AG04449 (cell line): ENCODE data around the gene PHYHIPL.

ENCODE experiments used
- CTCF ChIA-PET: fragments of 350-600 bp; formaldehyde crosslinking; extraction: SDS; loops from one replicate; lab custom pipeline; 2021; ENCODE audit warnings: antibody characterized with exemption; lab: Yijun Ruan, JAX
- POLR2A ChIA-PET: fragments of 400-600, 350-600 bp; formaldehyde crosslinking; extraction: SDS; loops from one replicate; lab custom pipeline; 2020; ENCODE audit warnings: antibody characterized with exemption, inconsistent platforms; lab: Yijun Ruan, JAX
- DNase-seq: peaks from one replicate; pipeline ENCODE4 v3.0.0-alpha.2; 2010; ENCODE audit warnings: low read depth, low spot score
- H3K4me3 ChIP-seq: 2 replicates; pipeline ENCODE4 v1.5.1; 2011; ENCODE audit warnings: low read depth, mild to moderate bottlenecking, control low read depth, low read length
- TF ChIP-seq, protein P1 (sequence below): IDR thresholded peaks from one replicate; pipeline ENCODE4 v1.5.1; 2011; ENCODE audit warnings: mild to moderate bottlenecking, moderate library complexity, low read length, control low read depth, inconsistent platforms; ENCODE audit not compliant: insufficient read depth; ENCODE audit errors: missing control alignments

PHYHIPL gene

DNA sequence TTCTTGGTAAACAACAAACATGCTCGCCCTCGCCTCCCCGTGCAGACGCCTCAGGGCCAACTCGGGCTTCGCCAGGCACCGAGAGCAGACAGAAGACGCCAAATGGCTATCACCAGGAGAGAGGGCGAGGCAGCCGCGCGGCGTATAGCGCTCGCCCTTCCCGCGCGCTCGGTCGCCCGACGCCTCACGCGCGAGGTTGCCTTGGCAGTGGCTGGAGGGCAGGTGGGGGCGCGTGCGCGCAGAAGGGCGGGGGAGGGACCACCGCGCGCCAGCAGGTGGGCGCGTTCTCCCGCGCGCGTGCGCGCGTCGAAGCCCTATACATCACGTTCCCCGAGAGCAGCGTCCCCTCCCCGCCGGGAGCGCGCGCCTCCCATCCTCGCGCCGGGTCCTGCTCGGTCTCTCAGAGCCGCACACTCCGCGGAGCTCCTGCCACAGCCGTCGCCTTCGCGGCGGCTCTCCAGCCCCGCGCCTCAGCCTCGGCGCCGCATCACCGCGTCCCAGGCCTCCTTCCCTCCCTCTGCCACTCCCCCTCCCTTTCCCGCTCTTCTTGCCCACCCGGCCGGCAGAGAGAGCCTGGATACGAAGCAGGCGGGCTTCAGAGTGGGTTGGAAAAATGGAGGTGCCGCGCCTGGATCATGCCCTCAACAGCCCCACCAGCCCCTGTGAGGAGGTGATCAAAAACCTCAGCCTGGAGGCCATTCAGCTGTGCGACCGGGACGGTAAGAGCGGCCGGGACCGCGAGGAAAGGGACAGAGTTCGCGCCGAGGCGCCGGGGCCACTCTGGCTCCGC is at the start of gene PHYHIPL:
Gene PHYHIPL (plus strand): TSS at position 403 of the 790 bp plus-strand sequence. CDS start 211 bp downstream, at position 614.
- ChIA-PET CTCF (no interaction called here), POLR2A (no interaction called here)
- no peak for DNase-seq
- H3K4me3 ChIP-seq = no peak within 1 kb of the TSS
- TF ChIP-seq, protein P1, sequence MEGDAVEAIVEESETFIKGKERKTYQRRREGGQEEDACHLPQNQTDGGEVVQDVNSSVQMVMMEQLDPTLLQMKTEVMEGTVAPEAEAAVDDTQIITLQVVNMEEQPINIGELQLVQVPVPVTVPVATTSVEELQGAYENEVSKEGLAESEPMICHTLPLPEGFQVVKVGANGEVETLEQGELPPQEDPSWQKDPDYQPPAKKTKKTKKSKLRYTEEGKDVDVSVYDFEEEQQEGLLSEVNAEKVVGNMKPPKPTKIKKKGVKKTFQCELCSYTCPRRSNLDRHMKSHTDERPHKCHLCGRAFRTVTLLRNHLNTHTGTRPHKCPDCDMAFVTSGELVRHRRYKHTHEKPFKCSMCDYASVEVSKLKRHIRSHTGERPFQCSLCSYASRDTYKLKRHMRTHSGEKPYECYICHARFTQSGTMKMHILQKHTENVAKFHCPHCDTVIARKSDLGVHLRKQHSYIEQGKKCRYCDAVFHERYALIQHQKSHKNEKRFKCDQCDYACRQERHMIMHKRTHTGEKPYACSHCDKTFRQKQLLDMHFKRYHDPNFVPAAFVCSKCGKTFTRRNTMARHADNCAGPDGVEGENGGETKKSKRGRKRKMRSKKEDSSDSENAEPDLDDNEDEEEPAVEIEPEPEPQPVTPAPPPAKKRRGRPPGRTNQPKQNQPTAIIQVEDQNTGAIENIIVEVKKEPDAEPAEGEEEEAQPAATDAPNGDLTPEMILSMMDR = no peak

DNA sequence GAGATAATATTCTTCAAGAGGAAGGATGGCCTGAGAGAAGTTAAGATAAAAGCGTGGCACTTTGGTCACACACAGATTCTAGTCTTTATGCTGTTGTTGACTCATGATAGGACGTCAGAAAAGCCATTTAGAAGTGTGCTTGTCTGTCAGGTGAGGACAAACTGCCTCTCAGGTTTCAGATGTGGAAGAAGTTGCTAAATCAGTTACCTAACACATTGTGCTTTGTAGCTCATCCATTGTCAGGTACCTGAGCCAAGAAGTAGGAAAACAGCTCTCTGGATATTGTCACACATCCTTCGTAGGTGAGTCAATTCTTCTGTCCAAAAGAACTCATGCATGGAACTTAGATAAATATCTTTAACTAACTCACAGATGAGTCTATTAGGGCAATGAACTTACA is 49.5 kb upstream of the PHYHIPL start:
- POLR2A ChIA-PET = no interaction called here
- DNase-seq = no peak
- H3K4me3 ChIP-seq = no peak overlapping the region
- CTCF ChIA-PET = no interaction called here
- TF ChIP-seq, protein P1 = no peak

- TF ChIP-seq, protein P1 = no peak
- POLR2A ChIA-PET = no interaction called here
- CTCF ChIA-PET = no interaction called here
- no peak overlapping the region for H3K4me3 ChIP-seq
- DNase-seq = no peak
Observed at GRCh38 chr10:59127991-59128390, 48.5 kb upstream of the PHYHIPL start.

DNA sequence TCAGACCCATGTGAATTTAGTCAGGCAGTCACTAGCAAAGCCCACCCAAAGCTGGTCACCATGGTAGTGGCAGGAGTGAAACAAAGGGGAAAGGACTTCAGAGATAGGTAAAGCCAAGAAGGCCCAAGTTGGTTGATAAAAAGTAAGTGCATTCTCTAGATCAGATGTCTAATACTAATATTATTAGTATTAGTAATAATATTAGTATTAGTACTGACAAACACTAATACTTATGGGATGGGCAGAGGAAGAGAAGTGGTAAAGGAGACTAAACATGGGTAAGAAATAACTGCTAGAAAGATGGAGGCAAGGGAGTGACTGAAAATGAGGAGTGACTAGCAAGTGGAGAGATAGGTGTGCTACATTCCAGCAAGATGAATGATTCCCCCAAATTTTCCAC is 46.6 kb upstream of the PHYHIPL start:
- CTCF ChIA-PET = no interaction called here
- no peak for DNase-seq
- POLR2A ChIA-PET = no interaction called here
- TF ChIP-seq, protein P1 = no peak
- H3K4me3 ChIP-seq = no peak overlapping the region

DNA sequence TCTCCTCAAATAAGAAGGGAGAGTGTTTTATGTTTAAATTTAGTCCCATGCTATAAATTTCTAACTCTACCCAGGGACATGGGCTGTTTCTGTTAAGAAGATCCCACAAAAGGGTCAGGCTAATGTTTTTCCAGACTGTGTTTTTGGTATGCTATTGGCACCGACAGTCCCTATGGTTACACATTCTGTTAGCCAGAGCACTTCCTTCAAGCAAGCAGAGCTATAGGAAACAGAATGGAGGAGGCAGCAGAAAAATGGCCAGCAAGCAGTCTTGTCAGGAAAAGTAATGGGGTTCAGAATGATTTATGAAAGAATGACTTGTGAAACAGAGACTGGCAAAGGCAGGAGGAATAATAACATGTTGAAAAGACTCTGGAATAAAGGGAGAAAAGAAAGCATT is 44.8 kb upstream of the PHYHIPL start:
- no peak overlapping the region for H3K4me3 ChIP-seq
- POLR2A ChIA-PET = no interaction called here
- CTCF ChIA-PET = no interaction called here
- DNase-seq = no peak
- TF ChIP-seq, protein P1 = no peak

DNA sequence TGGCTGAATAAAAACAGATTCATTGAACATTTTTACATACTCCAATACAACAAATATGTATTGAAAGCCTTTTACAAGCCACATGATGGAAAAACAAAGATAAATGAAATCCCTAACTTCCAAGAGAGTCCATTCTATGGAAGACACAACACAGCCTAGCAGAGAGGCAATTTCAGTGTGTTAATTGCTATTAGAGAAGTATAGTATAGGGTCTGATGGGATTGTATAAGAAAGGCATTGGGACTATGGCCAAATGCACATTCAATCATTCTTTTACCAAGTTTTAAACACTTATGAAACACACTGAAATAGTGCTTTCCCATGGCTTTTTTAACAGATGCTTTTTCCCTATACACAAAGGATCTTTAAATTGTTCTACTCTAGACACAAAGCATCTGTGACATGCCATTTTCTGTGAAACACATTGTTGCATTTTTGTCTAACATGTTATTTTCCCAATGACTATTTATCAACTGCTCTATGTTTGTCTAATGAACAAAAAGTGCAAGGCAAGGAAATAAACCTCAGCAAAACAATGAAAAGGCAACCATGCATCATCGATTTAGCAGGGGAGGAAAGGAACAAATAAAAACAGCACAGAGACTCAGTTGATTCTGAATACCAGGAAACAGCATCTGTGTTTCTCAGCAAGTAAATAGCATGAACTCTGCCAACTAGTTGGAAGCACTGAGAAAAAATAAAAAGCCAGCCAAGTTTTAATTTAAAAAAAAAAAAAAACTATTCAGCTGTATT is 42.4 kb upstream of the PHYHIPL start:
- POLR2A ChIA-PET = no interaction called here
- CTCF ChIA-PET = interaction anchor here (0.9 kb wide), 1 partner anchor 57 kb away, joined by 3 read pairs; no protein-coding TSS in a partner anchor
- TF ChIP-seq, protein P1 = no peak
- no peak for DNase-seq
- H3K4me3 ChIP-seq = no peak overlapping the region
